ENCODE data around the gene HM13. TPM values are rescaled to one million over a fixed set of nuclear protein-coding genes. Genes with fewer than 3 reads are reported as not detected.

The HM13 gene
- total and polyA plus RNA-seq, 2 experiments from 2014 or later = 126 to 150 TPM

DNA sequence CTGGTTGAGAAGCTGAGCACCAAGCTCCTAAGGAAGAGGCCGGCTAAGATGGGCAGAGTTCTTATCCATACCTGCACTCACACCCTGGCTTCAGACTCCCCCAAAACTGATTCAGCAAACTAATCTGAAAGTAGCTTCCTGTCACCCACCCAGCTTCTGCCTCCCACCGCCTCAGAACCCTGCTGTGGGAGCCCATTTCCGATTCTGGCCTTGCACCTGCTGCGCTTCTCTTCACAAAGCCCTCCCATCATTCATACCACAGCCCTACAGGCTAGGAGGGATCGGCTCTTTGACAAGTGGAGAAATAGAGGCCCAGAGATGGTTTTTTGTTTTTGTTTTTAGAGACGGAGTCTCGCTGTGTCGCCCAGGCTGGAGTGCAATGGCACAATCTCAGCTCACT, 28.7 kb downstream of the HM13 start:
- H3K27me3 Mint-ChIP-seq (ENCODE audit: insufficient read depth, low read depth, poor library complexity) = peaks cover 10% of the 10 kb centered on the region
- H3K9me3 Mint-ChIP-seq = no peaks in the 10 kb centered on the region
- no peak overlapping the region for H3K4me2 ChIP-seq
- H3K4me1 ChIP-seq (ENCODE audit: insufficient read depth) = peaks cover under 1% of the 10 kb centered on the region; the same call in 1 of the 2 replicates
- H3F3A ChIP-seq (replicated peaks; ENCODE audit: low read depth) = peaks cover 64% of the 10 kb centered on the region
- no peaks in the 10 kb centered on the region for H3K4me1 Mint-ChIP-seq
- no peak overlapping the region for H3K27ac Mint-ChIP-seq
- no peaks in the 10 kb centered on the region for H3K27me3 ChIP-seq (ENCODE audit: insufficient read depth)
- TF ChIP-seq EZH2 (IDR thresholded peaks at IDR 0.05; ENCODE audit: low read depth, unreplicated experiment) (no peak), CREB1 (CRISPR knock-in tag; IDR thresholded peaks at IDR 0.05; ENCODE audit: low read depth) (no peak), STAT1 (IDR thresholded peaks at IDR 0.05; ENCODE audit: unreplicated experiment) (no peak), POLR2AphosphoS5 (IDR thresholded peaks at IDR 0.05; ENCODE audit: low read depth) (no peak), REST (IDR thresholded peaks at IDR 0.05; ENCODE audit: unreplicated experiment) (no peak), NANOG (IDR thresholded peaks at IDR 0.05; ENCODE audit: borderline replicate concordance) (no peak), EZH2phosphoT487 (IDR thresholded peaks at IDR 0.05; ENCODE audit: unreplicated experiment) (no peak), ZNF331 (CRISPR knock-in tag; IDR thresholded peaks at IDR 0.05; ENCODE audit: low read depth) (no peak), ZNF462 (CRISPR knock-in tag; IDR thresholded peaks at IDR 0.05) (no peak), ZNF114 (CRISPR knock-in tag; IDR thresholded peaks at IDR 0.05) (no peak)
- TF ChIP-seq, protein P1, sequence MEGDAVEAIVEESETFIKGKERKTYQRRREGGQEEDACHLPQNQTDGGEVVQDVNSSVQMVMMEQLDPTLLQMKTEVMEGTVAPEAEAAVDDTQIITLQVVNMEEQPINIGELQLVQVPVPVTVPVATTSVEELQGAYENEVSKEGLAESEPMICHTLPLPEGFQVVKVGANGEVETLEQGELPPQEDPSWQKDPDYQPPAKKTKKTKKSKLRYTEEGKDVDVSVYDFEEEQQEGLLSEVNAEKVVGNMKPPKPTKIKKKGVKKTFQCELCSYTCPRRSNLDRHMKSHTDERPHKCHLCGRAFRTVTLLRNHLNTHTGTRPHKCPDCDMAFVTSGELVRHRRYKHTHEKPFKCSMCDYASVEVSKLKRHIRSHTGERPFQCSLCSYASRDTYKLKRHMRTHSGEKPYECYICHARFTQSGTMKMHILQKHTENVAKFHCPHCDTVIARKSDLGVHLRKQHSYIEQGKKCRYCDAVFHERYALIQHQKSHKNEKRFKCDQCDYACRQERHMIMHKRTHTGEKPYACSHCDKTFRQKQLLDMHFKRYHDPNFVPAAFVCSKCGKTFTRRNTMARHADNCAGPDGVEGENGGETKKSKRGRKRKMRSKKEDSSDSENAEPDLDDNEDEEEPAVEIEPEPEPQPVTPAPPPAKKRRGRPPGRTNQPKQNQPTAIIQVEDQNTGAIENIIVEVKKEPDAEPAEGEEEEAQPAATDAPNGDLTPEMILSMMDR (conservative IDR thresholded peaks at IDR 0.05; ENCODE audit: low read depth in 2 of 2) = no peak
- TF ChIP-seq, protein P2, sequence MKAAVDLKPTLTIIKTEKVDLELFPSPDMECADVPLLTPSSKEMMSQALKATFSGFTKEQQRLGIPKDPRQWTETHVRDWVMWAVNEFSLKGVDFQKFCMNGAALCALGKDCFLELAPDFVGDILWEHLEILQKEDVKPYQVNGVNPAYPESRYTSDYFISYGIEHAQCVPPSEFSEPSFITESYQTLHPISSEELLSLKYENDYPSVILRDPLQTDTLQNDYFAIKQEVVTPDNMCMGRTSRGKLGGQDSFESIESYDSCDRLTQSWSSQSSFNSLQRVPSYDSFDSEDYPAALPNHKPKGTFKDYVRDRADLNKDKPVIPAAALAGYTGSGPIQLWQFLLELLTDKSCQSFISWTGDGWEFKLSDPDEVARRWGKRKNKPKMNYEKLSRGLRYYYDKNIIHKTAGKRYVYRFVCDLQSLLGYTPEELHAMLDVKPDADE (IDR thresholded peaks at IDR 0.05) = no peak
- no peak overlapping the region; the same call in 1 of the 2 replicates for H3K27ac ChIP-seq (ENCODE audit: low read depth)
- peaks cover 17% of the 10 kb centered on the region for H4K20me1 ChIP-seq (replicated peaks; ENCODE audit: insufficient read depth)
- ATAC-seq (no peak), DNase-seq (ENCODE audit: low spot score) (no peak)
- H2AFZ ChIP-seq = no peak overlapping the region
- peaks cover 48% of the 10 kb centered on the region for H3K36me3 Mint-ChIP-seq (ENCODE audit: low read depth)
- H3K4me3 ChIP-seq = no peak overlapping the region
- H3K36me3 ChIP-seq (ENCODE audit: insufficient read depth) = peaks cover 19% of the 10 kb centered on the region
- no peak overlapping the region for H3K4me3 Mint-ChIP-seq
- no peaks in the 10 kb centered on the region for H3K9me2 ChIP-seq (ENCODE audit: insufficient read depth)
- H3K79me2 ChIP-seq (replicated peaks; ENCODE audit: insufficient read depth) = peaks cover 9% of the 10 kb centered on the region

Measured in GM23338 (cell line).